Mononuclear cell (primary cell): Measurements from ENCODE around the gene ACOX1. TPM values are rescaled to one million over a fixed set of nuclear protein-coding genes. Genes with fewer than 3 reads are reported as not detected.

Source experiments
- H3K27me3 ChIP-seq: 2 replicates; pipeline ENCODE4 v1.6.0; 2011; ENCODE audit warnings: low read length, control low read depth; ENCODE audit not compliant: insufficient read depth
- H3K4me1 ChIP-seq: 2 replicates; pipeline ENCODE4 v1.5.1; 2011; ENCODE audit warnings: mild to moderate bottlenecking, low read length, control low read depth; ENCODE audit not compliant: insufficient read depth
- H3K4me3 ChIP-seq: 2 replicates; pipeline ENCODE4 v1.5.1; 2011; ENCODE audit warnings: mild to moderate bottlenecking, low read length, moderate library complexity
- H3K9me3 ChIP-seq: 2 replicates; pipeline ENCODE4 v1.5.1; 2011; ENCODE audit warnings: low read depth, mild to moderate bottlenecking, control low read depth, low read length
- total RNA-seq: library from RNA; depleted of rRNA; stranded (reverse); fragments of >200 nt; gene quantifications from one replicate; pipeline ENCODE4 v1.2.3, GENCODE V29; 2012

The ACOX1 gene
- total RNA-seq, 1 donor = 18.5 TPM

DNA sequence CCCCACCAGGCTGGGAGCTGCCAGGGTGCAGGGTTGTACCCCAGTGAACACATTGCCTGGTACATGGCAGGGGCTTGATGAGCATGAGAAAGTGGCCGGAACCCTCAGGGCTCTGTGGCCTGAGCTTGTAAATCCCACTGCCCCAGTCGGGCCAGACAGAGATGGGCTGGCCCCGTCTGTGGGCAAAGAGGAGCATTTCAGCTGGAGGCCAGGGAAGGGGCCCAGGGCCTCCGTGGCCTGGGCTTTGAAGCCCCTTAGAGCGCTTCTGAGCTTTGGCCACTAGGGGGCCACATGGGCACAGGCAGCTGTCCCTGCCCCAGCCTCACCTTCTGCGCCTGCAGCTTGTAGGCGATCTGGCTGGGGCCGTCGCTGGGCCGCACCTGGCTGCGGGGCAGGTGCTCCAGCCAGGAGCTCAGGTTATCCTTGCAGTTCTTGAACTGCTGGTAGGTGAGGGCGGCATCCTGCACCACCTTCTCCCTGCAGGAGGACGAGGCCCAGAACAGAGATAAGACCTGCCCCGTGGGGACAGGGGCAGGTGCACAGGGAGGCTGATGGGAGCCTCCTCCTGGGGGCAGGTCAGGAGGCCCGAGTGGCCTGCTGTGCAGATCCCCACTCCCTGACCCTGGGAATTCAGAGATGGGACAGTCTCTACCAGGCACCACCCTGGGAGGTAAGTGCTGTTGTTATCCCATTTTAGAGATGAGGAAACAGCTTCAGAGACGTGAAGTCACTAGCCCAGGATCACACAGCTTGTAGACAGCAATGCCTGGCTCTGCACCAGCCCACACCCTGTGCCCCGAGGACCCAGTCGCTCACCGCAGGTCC lies 35.3 kb upstream of the ACOX1 start:
- no peaks in the 10 kb centered on the region for H3K27me3 ChIP-seq
- H3K4me1 ChIP-seq = peaks cover 3% of the 10 kb centered on the region
- no peak overlapping the region for H3K4me3 ChIP-seq
- H3K9me3 ChIP-seq = no peaks in the 10 kb centered on the region

DNA sequence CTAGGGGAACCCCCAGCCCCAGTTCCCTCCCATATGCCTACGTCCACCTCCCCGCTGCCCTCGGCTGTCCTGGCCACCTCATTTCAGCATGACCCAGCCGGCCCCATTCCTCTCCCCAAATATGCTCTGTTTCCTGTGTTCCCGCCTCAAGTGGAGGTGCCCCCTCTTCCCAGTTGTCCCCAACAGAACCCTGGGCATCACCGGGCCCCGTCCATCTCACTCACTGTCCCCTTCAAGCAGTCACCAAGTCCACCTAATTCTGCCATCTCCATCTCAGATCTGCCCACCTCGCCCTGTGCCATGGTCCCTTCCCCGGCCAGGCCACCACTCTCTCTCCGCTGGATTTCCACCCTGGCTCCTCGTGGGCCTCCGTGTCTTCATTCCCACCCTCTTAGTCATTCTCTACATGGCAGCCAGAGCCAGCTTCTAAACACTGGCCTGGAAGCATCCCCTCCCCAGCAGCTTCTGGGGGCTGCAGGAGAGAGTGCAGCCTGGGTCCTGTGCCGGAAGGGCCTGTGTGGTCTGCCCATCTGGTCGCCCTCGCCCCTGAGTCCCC lies 34.5 kb upstream of the ACOX1 start:
- Histone ChIP-seq H3K27me3 (no peaks in the 10 kb centered on the region), H3K4me1 (peaks cover 3% of the 10 kb centered on the region), H3K4me3 (no peak overlapping the region), H3K9me3 (no peaks in the 10 kb centered on the region)

DNA sequence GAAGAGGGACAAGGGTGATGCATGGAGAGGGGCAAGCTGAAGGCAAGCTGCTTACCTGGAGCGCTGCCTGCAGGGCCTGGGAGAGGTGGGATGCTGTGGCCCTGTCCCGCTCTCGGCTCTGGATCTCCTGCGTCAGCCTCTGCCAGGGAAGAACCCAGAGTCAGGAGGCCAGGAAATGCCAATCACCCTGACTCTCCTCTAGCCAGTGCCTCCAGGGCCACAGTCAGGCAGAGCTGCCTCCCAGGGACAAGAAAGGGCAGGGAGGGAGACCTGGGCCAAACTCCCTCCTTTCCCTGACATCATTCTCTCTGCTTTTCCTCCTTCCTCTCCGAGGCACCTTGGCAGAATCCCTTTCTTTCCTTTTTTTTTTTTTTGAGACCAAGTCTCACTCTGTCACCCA lies 33.0 kb upstream of the ACOX1 start:
- H3K4me3 ChIP-seq = no peak overlapping the region
- H3K4me1 ChIP-seq = peaks cover 3% of the 10 kb centered on the region
- H3K9me3 ChIP-seq = no peaks in the 10 kb centered on the region
- no peaks in the 10 kb centered on the region for H3K27me3 ChIP-seq

DNA sequence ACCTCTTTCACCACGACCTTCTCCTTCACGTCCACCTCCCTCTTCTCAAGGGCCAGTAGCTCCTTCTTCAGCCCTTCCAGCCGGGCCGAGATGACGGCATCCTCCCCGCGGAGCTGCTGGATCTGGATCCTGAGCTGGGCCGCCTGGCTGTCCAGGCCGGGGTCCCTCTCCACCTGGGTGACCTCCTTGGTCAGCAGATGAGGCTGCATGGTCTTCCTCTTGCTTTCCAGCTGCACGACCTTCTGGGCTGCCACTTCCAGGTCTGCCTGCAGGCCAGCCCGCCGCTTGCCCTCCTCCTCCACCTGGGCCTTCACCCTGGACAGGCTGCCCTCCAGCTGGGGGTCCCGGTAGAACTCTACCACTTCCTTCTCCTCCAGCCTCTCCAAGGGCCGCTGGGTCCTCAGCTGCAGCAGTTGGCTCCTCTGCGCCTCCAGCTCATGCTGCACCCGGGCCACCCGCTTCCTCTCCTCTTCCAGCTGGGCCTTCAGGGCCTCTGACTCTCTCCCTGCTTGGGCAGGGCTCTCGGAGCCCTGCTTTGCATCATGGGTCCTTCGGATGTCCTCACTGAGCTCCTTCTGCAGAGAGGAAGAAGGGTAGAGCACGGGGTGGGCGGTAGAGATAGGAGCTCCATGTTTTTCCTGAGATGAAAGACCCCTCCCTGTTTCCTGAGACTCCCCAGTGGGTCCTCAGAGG lies 31.1 kb upstream of the ACOX1 start:
- Histone ChIP-seq H3K4me1 (peaks cover 3% of the 10 kb centered on the region), H3K9me3 (no peaks in the 10 kb centered on the region), H3K4me3 (no peak overlapping the region), H3K27me3 (no peaks in the 10 kb centered on the region)

DNA sequence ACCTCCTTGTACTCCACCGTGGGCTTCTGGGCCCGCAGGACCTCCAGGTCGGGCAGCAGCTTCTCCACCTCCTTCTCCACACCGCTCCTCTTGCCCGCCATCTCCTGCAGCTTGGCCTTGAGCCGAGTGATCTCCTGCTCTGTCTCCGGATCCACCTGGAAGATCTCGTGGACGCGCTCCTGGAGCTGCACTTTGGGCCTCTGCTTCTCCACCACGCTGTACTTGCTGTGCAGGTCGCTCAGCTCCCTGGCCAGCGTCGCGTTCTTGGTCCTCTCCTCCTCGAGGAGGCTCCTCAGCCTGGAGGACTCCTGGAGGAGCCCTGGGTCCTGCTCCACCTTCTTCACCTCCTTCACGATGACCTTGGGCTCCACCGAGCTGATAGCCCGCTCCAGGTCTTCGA lies 30.5 kb upstream of the ACOX1 start:
- H3K9me3 ChIP-seq = no peaks in the 10 kb centered on the region
- peaks cover 3% of the 10 kb centered on the region for H3K4me1 ChIP-seq
- H3K4me3 ChIP-seq = no peak overlapping the region
- H3K27me3 ChIP-seq = no peaks in the 10 kb centered on the region

DNA sequence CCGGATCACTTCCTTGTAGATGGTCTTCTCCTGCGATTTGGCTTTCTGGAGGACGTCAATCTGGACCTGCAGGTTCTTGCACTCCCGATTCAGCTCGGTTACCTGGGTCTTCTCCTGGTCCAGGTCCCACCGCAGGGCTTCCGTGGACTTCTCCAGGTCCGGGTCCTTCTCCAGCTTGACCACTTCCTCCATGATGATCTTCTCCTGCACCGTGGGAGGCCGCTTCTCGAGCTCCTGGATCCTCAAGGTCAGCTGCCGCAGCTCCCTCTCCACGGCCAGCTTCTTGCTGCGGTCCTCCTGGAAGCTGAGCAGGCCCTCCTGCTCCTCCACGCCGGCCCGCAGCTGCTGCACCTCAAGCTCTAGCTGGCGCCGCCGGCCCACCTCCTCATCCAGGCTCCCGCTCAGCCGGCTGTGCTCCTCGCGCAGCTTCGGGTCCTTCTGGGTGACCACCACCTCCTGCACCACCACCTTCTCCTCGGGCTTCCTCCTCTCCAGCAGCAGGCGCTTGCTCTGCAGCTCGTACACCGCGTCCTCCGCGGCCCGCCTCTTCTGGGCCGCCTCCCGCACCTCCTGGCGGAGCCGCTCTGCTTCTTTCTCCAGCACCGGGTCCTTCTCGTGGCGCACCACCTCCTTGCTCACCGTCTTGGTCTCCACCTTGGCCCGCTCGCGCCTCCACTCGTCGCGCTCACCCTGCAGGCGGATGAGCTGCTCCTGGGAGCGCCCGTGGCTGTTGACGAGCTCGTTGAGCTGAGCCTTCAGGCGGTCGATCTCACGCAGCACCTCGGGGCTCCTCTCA lies 29.9 kb upstream of the ACOX1 start:
- H3K4me1 ChIP-seq = no peaks in the 10 kb centered on the region

DNA sequence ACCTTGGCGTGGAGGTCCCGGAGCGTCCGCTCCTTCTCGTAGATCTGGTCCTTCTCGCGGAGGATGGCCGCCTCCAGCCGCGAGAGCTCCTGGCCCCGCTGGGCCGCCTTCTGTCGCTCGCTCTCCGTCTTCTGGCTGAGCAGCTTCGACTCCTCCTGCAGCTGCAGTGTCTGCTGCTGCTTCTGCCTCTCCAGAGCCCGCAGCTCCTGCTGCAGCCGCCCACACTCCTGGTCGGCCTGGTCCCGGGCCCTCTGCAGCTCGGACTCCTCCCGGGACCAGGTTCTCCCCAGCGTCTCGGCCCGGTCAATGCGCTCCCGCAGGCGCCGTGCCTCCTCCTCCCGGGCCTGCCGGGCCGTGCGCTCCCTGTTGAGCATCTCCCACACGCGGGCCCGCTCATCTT lies 29.2 kb upstream of the ACOX1 start:
- H3K9me3 ChIP-seq = no peaks in the 10 kb centered on the region
- H3K4me3 ChIP-seq = no peak overlapping the region
- no peaks in the 10 kb centered on the region for H3K4me1 ChIP-seq

More for the DNA sequence above, 29.9 kb upstream of the ACOX1 start:
- Histone ChIP-seq H3K4me3 (no peak overlapping the region), H3K27me3 (no peaks in the 10 kb centered on the region), H3K9me3 (no peaks in the 10 kb centered on the region)

DNA sequence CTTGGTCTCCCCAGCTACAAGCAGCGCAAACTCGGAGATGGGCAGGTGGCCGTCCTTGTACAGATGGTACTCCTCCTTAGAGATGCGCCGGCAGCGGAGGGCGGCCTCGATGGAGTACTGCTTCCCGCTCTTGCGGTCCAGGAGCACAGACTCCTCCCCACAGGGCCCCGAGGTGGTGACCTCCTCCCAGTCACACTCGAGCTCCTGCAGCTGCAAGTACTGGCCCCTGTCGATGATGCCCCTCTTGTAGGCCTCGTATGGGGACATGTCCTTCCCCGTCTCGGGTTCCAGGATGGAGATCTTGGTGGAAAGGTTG lies 28.8 kb upstream of the ACOX1 start:
- H3K9me3 ChIP-seq = no peaks in the 10 kb centered on the region
- no peaks in the 10 kb centered on the region for H3K27me3 ChIP-seq
- no peaks in the 10 kb centered on the region for H3K4me1 ChIP-seq
- H3K4me3 ChIP-seq = no peak overlapping the region

More for the DNA sequence above, 29.2 kb upstream of the ACOX1 start:
- H3K27me3 ChIP-seq = no peaks in the 10 kb centered on the region

DNA sequence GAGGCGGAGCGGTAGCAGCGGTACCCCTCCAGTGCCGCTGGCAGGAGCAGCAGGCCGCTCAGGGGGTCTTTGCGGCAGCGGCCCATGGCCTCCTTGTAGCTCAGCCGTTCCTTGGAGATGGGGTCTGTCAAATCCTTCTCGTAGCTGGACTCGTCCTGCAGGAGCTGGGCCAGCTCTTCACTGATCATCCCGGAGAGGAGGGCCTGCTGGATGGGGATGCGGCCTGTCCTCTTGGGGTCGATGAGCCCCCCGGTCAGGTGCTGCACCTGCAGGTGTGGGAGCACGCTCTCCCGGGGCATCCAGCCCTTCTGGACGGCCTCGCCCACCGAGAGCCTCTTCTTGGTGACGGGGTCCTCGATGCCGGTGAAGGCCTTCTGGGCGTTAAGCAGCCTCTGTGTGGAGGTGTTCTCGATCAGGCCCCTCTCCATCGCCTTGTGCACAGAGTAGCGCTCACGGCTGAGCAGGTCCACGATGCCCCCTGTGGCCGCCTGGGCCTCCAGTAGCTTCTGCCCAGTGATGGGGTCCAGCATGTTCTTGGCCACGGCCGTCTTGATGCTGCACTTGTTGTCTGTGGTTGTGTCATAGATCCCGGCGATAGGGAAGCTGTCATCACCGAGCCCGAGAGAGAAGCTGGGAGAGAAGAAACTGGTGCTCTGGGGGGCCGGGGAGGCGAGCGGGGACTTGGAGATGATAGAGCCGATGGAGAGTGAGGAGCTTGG lies 28.3 kb upstream of the ACOX1 start:
- H3K27me3 ChIP-seq = no peaks in the 10 kb centered on the region
- H3K4me3 ChIP-seq = no peak overlapping the region
- H3K4me1 ChIP-seq = no peaks in the 10 kb centered on the region
- no peaks in the 10 kb centered on the region for H3K9me3 ChIP-seq

DNA sequence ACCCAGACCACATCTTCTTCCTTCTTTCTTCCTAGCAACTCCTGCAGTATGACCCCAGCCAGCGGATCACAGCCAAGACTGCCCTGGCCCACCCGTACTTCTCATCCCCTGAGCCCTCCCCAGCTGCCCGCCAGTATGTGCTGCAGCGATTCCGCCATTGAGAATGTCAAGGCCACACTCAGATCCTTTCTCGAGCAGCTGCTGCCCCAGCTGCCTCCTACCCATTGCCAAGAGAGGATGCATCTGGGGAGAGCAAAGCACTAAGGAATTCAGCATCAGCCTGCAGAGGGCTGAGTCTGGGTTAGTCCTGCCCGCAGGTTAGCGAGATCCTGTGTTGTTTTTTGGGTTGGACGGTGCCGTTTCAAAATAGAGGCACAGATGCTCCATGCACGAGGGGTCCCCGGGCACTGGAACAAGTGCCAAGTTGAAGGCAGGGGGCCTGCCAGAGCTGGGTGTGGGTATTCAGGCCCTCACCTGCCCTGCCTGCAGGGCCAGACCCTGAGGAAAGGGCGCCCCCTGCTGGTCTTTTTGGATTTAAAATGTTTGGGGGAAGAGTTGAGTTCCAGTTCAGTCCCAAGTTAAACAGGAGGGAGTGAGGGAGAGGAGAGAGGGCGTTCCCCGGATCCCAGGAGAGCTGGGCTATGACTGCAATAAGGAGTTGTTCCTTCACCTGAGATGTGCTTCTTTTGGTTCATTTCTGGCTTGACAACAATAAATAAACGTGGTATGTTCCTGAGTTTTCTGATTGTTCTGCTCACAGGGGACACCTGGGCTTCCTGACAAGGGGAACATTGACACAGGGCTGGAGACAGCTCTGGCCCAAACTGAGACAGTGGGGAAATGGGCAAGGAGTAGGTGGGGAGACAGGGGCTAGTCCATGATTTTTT lies 26.5 kb upstream of the ACOX1 start:
- no peaks in the 10 kb centered on the region for H3K4me1 ChIP-seq
- H3K27me3 ChIP-seq = no peaks in the 10 kb centered on the region
- H3K9me3 ChIP-seq = no peaks in the 10 kb centered on the region
- H3K4me3 ChIP-seq = no peak overlapping the region

DNA sequence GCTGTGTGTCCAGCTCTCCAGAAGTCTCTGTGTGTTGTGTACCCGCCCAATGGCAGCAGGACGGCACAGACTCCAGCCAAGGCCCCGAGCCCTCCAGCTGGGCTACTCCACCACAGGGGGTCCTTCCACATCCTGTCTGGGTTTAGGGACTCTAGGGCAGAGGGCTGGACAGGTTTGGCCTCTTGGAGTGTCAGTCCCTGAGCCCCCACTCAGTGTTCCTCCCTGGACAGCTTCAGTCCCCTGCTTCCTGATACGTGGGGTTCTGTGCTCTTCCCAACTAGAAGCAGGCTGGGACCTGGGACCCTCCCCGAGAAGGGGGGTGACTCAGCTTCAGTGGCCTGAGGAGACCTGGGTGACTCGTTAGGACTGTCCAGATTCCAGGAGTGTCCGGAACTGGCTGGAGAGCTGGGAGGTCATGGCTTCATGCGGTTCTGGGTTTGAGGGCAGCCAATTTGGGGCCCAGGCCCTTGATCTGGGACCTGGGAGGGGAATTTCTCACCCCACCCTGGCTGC lies 25.8 kb upstream of the ACOX1 start:
- no peaks in the 10 kb centered on the region for H3K9me3 ChIP-seq
- H3K4me1 ChIP-seq = no peaks in the 10 kb centered on the region
- H3K4me3 ChIP-seq = no peak overlapping the region
- H3K27me3 ChIP-seq = no peaks in the 10 kb centered on the region

DNA sequence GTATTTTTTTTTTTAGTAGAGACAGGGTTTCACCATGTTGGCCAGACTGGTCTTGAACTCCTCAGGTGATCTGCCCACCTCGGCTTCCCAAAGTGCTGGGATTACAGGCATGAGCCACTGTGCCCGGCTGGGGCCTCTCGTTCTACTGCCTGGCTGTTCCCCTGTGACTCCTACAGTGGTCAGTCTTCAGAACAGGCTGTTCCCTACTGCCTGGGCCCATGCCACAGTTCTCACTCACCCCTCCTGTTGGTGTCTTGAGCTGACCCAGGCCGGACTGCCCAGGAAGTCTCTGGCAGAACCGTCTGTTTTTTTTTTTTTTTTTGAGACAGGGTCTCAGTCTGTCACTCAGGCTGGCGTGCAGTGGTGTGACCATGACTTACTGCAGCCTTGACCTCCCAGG lies 24.9 kb upstream of the ACOX1 start:
- no peak overlapping the region for H3K4me3 ChIP-seq
- H3K27me3 ChIP-seq = no peaks in the 10 kb centered on the region
- no peaks in the 10 kb centered on the region for H3K4me1 ChIP-seq
- no peaks in the 10 kb centered on the region for H3K9me3 ChIP-seq

DNA sequence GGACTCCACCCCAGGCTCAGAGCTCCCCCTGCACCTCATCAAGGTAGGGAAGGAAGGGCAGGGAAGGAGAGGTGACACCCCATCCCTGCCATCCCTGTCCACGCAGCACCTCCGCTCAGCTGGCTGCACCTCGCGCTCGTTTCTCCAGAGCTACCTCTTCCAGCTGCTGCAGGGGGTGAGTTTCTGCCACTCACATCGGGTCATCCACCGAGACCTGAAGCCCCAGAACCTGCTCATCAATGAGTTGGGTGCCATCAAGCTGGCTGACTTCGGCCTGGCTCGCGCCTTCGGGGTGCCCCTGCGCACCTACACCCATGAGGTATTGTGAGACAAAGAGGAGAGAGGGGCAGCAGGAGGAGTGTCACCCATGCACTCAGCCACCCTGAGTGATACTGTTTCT lies 23.1 kb upstream of the ACOX1 start:
- Histone ChIP-seq H3K9me3 (no peaks in the 10 kb centered on the region), H3K27me3 (no peaks in the 10 kb centered on the region), H3K4me3 (no peak overlapping the region), H3K4me1 (peaks cover 8% of the 10 kb centered on the region)
